CD14-positive monocyte (primary cell): Measurements from ENCODE around the gene SLC25A30. TPM values are rescaled to one million over a fixed set of nuclear protein-coding genes. Genes with fewer than 3 reads are reported as not detected.

ENCODE experiments used
- DNase-seq, 3 donors: peaks; one replicate each; pipeline ENCODE4 v3.0.0-alpha.2; 2011 to 2022
- H2AFZ ChIP-seq: 2 replicates; pipeline ENCODE4 v1.6.0; 2012; ENCODE audit warnings: mild to moderate bottlenecking, low read depth, low read length, inconsistent platforms; ENCODE audit not compliant: insufficient read depth, poor library complexity, severe bottlenecking
- H3K27ac ChIP-seq, 2 donors: 1 replicate in 1 of 2; 2 replicates in 1 of 2; pipeline ENCODE4 v1.5.1; 2012 to 2013; ENCODE audit warnings: low read length in 2 of 2, control low read depth in 1 of 2, inconsistent platforms in 1 of 2, low read depth in 1 of 2, mild to moderate bottlenecking in 1 of 2
- H3K27me3 ChIP-seq, 2 donors: one replicate each; pipeline versions ENCODE4 v1.6.0 to v1.6.1; 2011 to 2013; ENCODE audit warnings: low read length in 2 of 2; ENCODE audit not compliant: control insufficient read depth in 2 of 2, insufficient read depth in 2 of 2
- H3K36me3 ChIP-seq, 2 donors: replicated peaks in 1 of 2; 1 replicate in 1 of 2; 2 replicates in 1 of 2; pipeline versions ENCODE4 v1.5.1 to v1.6.1; 2012 to 2013; ENCODE audit warnings: low read length in 2 of 2, control low read depth in 1 of 2, inconsistent platforms in 1 of 2, mild to moderate bottlenecking in 1 of 2; ENCODE audit not compliant: insufficient read depth in 2 of 2, control insufficient read depth in 1 of 2
- H3K4me1 ChIP-seq, 2 donors: 1 replicate in 1 of 2; 2 replicates in 1 of 2; pipeline versions ENCODE4 v1.5.1 to v1.6.1; 2012 to 2013; ENCODE audit warnings: low read length in 2 of 2, control low read depth in 1 of 2, inconsistent platforms in 1 of 2, mild to moderate bottlenecking in 1 of 2, moderate library complexity in 1 of 2; ENCODE audit not compliant: insufficient read depth in 2 of 2, control insufficient read depth in 1 of 2
- H3K4me2 ChIP-seq: replicated peaks from 2 replicates; pipeline ENCODE3; 2012; ENCODE audit warnings: low read length, moderate library complexity, mild to moderate bottlenecking; ENCODE audit not compliant: poor library complexity, severe bottlenecking; ENCODE audit errors: extremely low read depth
- H3K4me3 ChIP-seq, 3 experiments: fragments of 200-600 bp in 1 of 3; sonication (generic) in 1 of 3; replicated peaks in 1 of 3; 1 replicate in 2 of 3; 2 replicates in 1 of 3; pipeline ENCODE4 v1.5.1; 2011 to 2013; ENCODE audit warnings: low read length in 3 of 3, mild to moderate bottlenecking in 3 of 3, control low read depth in 2 of 3, low read depth in 2 of 3, inconsistent platforms in 1 of 3, moderate library complexity in 1 of 3
- H3K79me2 ChIP-seq: 2 replicates; pipeline ENCODE4 v1.6.0; 2012; ENCODE audit warnings: mild to moderate bottlenecking, control low read depth, inconsistent platforms, low read length, moderate library complexity; ENCODE audit not compliant: insufficient read depth
- H3K9ac ChIP-seq: 2 replicates; pipeline ENCODE4 v1.6.0; 2017; ENCODE audit warnings: low read length, mild to moderate bottlenecking; ENCODE audit not compliant: insufficient read depth, poor library complexity, severe bottlenecking
- H3K9me3 ChIP-seq, 2 donors: replicated peaks in 1 of 2; 1 replicate in 1 of 2; 2 replicates in 1 of 2; pipeline versions ENCODE4 v1.5.1 to v1.6.1; 2012 to 2013; ENCODE audit warnings: low read length in 2 of 2, control low read depth in 1 of 2; ENCODE audit not compliant: control insufficient read depth in 1 of 2, insufficient read depth in 1 of 2
- H4K20me1 ChIP-seq: 2 replicates; pipeline ENCODE4 v1.6.0; 2012; ENCODE audit warnings: mild to moderate bottlenecking, low read length, control low read depth, moderate library complexity; ENCODE audit not compliant: insufficient read depth
- H3K27ac Mint-ChIP-seq, 7 donors: one replicate each; pipeline ENCODE4 v1.8.0; 2020; ENCODE audit warnings: mild to moderate bottlenecking in 7 of 7, mixed read lengths in 7 of 7, moderate library complexity in 6 of 7, inconsistent platforms in 2 of 7
- H3K27me3 Mint-ChIP-seq, 3 donors: one replicate each; pipeline ENCODE4 v1.8.0; 2021 to 2022; ENCODE audit warnings: low read depth in 3 of 3, mild to moderate bottlenecking in 3 of 3, mixed read lengths in 3 of 3, moderate library complexity in 3 of 3, inconsistent platforms in 1 of 3
- H3K36me3 Mint-ChIP-seq, 2 donors: one replicate each; pipeline ENCODE4 v1.8.0; 2020; ENCODE audit warnings: mixed read lengths in 2 of 2, inconsistent platforms in 1 of 2, mild to moderate bottlenecking in 1 of 2
- H3K4me1 Mint-ChIP-seq: one replicate; pipeline ENCODE4 v1.8.0; 2020; ENCODE audit warnings: mild to moderate bottlenecking, mixed read lengths
- H3K4me3 Mint-ChIP-seq, 2 donors: one replicate each; pipeline ENCODE4 v1.8.0; 2020; ENCODE audit warnings: mild to moderate bottlenecking in 2 of 2, mixed read lengths in 2 of 2, moderate library complexity in 1 of 2
- H3K9me3 Mint-ChIP-seq, 7 donors: one replicate each; pipeline ENCODE4 v1.8.0; 2020 to 2022; ENCODE audit warnings: mixed read lengths in 7 of 7, mild to moderate bottlenecking in 6 of 7, moderate library complexity in 6 of 7, inconsistent platforms in 2 of 7
- WGBS: methylation state at CpG from one replicate; pipeline ENCODE4 v1.1.5; 2013; ENCODE audit warnings: missing lambda C conversion rate; ENCODE audit not compliant: insufficient coverage; 5-methylcytosine and 5-hydroxymethylcytosine counted together
- intact Hi-C, 2 donors: fragments of 100-400 bp; cut with micrococcal nuclease; formaldehyde crosslinking; loops; one replicate each; pipeline versions ENCODE4 v1.15.0 to v1.15.1; 2023
- polyA plus RNA-seq, 3 donors: library from polyadenylated mRNA; depleted of rRNA in 1 of 3; unstranded in 2 of 3; stranded (reverse) in 1 of 3; fragments of 300-500 nt in 2 of 3; fragments of >200 nt in 1 of 3; fragmentation: Illumina TruSeq in 2 of 3; gene quantifications; 1 replicate in 2 of 3; 2 replicates in 1 of 3; pipeline ENCODE4 v1.2.3, GENCODE V29; 2012 to 2021
- TF ChIP-seq, protein P1 (sequence below): fragments of 200-600 bp; IDR thresholded peaks from one replicate; pipeline ENCODE4 v1.8.0; 2022; ENCODE audit warnings: antibody characterized with exemption, mild to moderate bottlenecking

Gene SLC25A30
- polyA plus RNA-seq, 3 donors = 0.92 to 14.0 (median 2.3) TPM

- H3K27ac ChIP-seq = no peak overlapping the region
- TF ChIP-seq, protein P1, sequence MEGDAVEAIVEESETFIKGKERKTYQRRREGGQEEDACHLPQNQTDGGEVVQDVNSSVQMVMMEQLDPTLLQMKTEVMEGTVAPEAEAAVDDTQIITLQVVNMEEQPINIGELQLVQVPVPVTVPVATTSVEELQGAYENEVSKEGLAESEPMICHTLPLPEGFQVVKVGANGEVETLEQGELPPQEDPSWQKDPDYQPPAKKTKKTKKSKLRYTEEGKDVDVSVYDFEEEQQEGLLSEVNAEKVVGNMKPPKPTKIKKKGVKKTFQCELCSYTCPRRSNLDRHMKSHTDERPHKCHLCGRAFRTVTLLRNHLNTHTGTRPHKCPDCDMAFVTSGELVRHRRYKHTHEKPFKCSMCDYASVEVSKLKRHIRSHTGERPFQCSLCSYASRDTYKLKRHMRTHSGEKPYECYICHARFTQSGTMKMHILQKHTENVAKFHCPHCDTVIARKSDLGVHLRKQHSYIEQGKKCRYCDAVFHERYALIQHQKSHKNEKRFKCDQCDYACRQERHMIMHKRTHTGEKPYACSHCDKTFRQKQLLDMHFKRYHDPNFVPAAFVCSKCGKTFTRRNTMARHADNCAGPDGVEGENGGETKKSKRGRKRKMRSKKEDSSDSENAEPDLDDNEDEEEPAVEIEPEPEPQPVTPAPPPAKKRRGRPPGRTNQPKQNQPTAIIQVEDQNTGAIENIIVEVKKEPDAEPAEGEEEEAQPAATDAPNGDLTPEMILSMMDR = no peak
- H3K4me1 ChIP-seq = peaks cover 19 to 60% of the 10 kb centered on the region in 2 donors
- Mint-ChIP-seq H3K4me3 (peak overlapping the region in 1 of 2 donors; percentile 62), H3K9me3 (no peaks in the 10 kb centered on the region), H3K27ac (peak overlapping the region in 4 of 7 donors; percentile 62 to 84 (median 82)), H3K36me3 (peaks cover 23 to 29% of the 10 kb centered on the region in 2 donors), H3K27me3 (peaks cover 0 to 3% (median 0%) of the 10 kb centered on the region in 3 donors), H3K4me1 (peaks cover 46% of the 10 kb centered on the region)
- H3K9me3 ChIP-seq = no peaks in the 10 kb centered on the region
- peaks cover 66% of the 10 kb centered on the region for H3K79me2 ChIP-seq
- peaks cover 8 to 28% of the 10 kb centered on the region in 2 donors for H3K36me3 ChIP-seq
- intact Hi-C loops = no loop called here
- peak overlapping the region; percentile 38 for H3K4me2 ChIP-seq
- WGBS = 60% methylated on average over 1 of the region's 4 CpGs
- no peaks in the 10 kb centered on the region for H3K27me3 ChIP-seq
- no peak overlapping the region for H3K9ac ChIP-seq
- no peak overlapping the region for H2AFZ ChIP-seq
- peaks cover 41% of the 10 kb centered on the region for H4K20me1 ChIP-seq
- H3K4me3 ChIP-seq = peak overlapping the region in 1 of 3 experiments; percentile 45
- no peak for DNase-seq
Measured at GRCh38 chr13:45413826-45414307, 4.3 kb downstream of the SLC25A30 start.

GRCh38 chr13:45412274-45413049, 5.7 kb downstream of the SLC25A30 start:
- Histone ChIP-seq H3K27ac (peak overlapping the region in 1 of 2 donors; percentile 62), H4K20me1 (peaks cover 50% of the 10 kb centered on the region), H3K27me3 (no peaks in the 10 kb centered on the region), H3K4me2 (no peak overlapping the region), H3K9me3 (no peaks in the 10 kb centered on the region), H2AFZ (no peak overlapping the region), H3K4me1 (peaks cover 17 to 49% of the 10 kb centered on the region in 2 donors), H3K9ac (no peak overlapping the region), H3K36me3 (peaks cover 22 to 42% of the 10 kb centered on the region in 2 donors), H3K79me2 (peaks cover 60% of the 10 kb centered on the region), H3K4me3 (no peak overlapping the region)
- WGBS = 20% methylated on average over 1 of the region's 4 CpGs
- intact Hi-C loops = no loop called here
- peak overlapping the region in 5 of 7 donors; percentile 27 to 88 (median 80) for H3K27ac Mint-ChIP-seq
- no peak overlapping the region for H3K4me3 Mint-ChIP-seq
- H3K4me1 Mint-ChIP-seq = peaks cover 42% of the 10 kb centered on the region
- peaks cover 36 to 43% of the 10 kb centered on the region in 2 donors for H3K36me3 Mint-ChIP-seq
- TF ChIP-seq, protein P1 = no peak
- DNase-seq = no peak
- H3K9me3 Mint-ChIP-seq = no peaks in the 10 kb centered on the region
- H3K27me3 Mint-ChIP-seq = no peaks in the 10 kb centered on the region
